Jurkat, Clone E6-1 (cell line): ENCODE data around the gene WASF3.
A peak's percentile ranks its signal among the peaks of the same experiment; 100 is the strongest.
"Not testable (repeated sequence)": the region's sequence is repeated elsewhere in the genome, so short reads cannot be mapped to it uniquely, and the experiment has no call there.

ENCODE experiments used
- DNase-seq: peaks from one replicate; pipeline ENCODE4 v3.0.0-alpha.2; 2011; ENCODE audit warnings: low read depth, low spot score
- H3K4me3 ChIP-seq: 2 replicates; pipeline ENCODE4 v1.5.1; 2011; ENCODE audit warnings: mild to moderate bottlenecking, low read length, control low read depth, moderate library complexity

The WASF3 gene

GRCh38 chr13:26697069-26697955, 139.8 kb downstream of the WASF3 start:
- DNase-seq: no peak
- H3K4me3 ChIP-seq: no peak overlapping the region

GRCh38 chr13:26698392-26699196, 141.1 kb downstream of the WASF3 start:
- peak; percentile 72 for DNase-seq
- H3K4me3 ChIP-seq: no peak overlapping the region

- no peak overlapping the region for H3K4me3 ChIP-seq
- no peak for DNase-seq
Observed at GRCh38 chr13:26699197-26699490, 141.7 kb downstream of the WASF3 start.

GRCh38 chr13:26705536-26705935, 148.1 kb downstream of the WASF3 start:
- no peak overlapping the region for H3K4me3 ChIP-seq
- DNase-seq: no peak

- no peak overlapping the region for H3K4me3 ChIP-seq
- no peak for DNase-seq
Observed at GRCh38 chr13:26706381-26706780, 148.9 kb downstream of the WASF3 start.

GRCh38 chr13:26707122-26708006, 149.9 kb downstream of the WASF3 start:
- DNase-seq: peak; percentile 63

GRCh38 chr13:26708007-26708297, 150.5 kb downstream of the WASF3 start:
- no peak overlapping the region for H3K4me3 ChIP-seq
- DNase-seq: no peak

More at GRCh38 chr13:26707122-26708006, 149.9 kb downstream of the WASF3 start:
- no peak overlapping the region for H3K4me3 ChIP-seq

- H3K4me3 ChIP-seq: no peak overlapping the region
- DNase-seq: no peak
Observed at GRCh38 chr13:26709461-26709860, 152.0 kb downstream of the WASF3 start.

- no peak for DNase-seq
- H3K4me3 ChIP-seq: no peak overlapping the region
Observed at GRCh38 chr13:26710166-26710565, 152.7 kb downstream of the WASF3 start.

- DNase-seq: no peak
- H3K4me3 ChIP-seq: no peak overlapping the region
Observed at GRCh38 chr13:26711211-26711610, 153.7 kb downstream of the WASF3 start.

GRCh38 chr13:26713341-26713740, 155.9 kb downstream of the WASF3 start:
- no peak overlapping the region for H3K4me3 ChIP-seq

GRCh38 chr13:26716984-26717383, 159.5 kb downstream of the WASF3 start:
- H3K4me3 ChIP-seq: no peak overlapping the region
- no peak for DNase-seq

More at GRCh38 chr13:26713341-26713740, 155.9 kb downstream of the WASF3 start:
- DNase-seq: no peak

- H3K4me3 ChIP-seq: no peak overlapping the region
- no peak for DNase-seq
Observed at GRCh38 chr13:26718146-26718545, 160.7 kb downstream of the WASF3 start.

- DNase-seq: no peak
- H3K4me3 ChIP-seq: no peak overlapping the region
Observed at GRCh38 chr13:26718872-26719271, 161.4 kb downstream of the WASF3 start.

GRCh38 chr13:26719356-26719945, 162.0 kb downstream of the WASF3 start:
- H3K4me3 ChIP-seq: no peak overlapping the region
- DNase-seq: peak; percentile 67

GRCh38 chr13:26721251-26722121, 164.0 kb downstream of the WASF3 start:
- peak; percentile 92 for DNase-seq
- peak overlapping the region; percentile 49 for H3K4me3 ChIP-seq

- H3K4me3 ChIP-seq: no peak overlapping the region
Observed at GRCh38 chr13:26722321-26722720, 164.8 kb downstream of the WASF3 start.

GRCh38 chr13:26723620-26724019, 166.1 kb downstream of the WASF3 start:
- H3K4me3 ChIP-seq, DNase-seq: not testable (repeated sequence)

More at GRCh38 chr13:26722321-26722720, 164.8 kb downstream of the WASF3 start:
- no peak for DNase-seq
